COLO829 (cell line): ENCODE results near the gene PIR.

Source experiments
- DNase-seq: peaks from one replicate; pipeline ENCODE4 v3.0.0; 2012; ENCODE audit warnings: low spot score

Gene PIR

GRCh38 chrX:15493118-15493962 lies at the start of gene PIR:
Gene PIR (minus strand): TSS chrX:15493333. CDS start chrX:15491257, 2,076 bp downstream.
- DNase-seq: peak; percentile 90

- no peak for DNase-seq
Measured at GRCh38 chrX:15530318-15530717, 37.2 kb upstream of the PIR start.

DNA sequence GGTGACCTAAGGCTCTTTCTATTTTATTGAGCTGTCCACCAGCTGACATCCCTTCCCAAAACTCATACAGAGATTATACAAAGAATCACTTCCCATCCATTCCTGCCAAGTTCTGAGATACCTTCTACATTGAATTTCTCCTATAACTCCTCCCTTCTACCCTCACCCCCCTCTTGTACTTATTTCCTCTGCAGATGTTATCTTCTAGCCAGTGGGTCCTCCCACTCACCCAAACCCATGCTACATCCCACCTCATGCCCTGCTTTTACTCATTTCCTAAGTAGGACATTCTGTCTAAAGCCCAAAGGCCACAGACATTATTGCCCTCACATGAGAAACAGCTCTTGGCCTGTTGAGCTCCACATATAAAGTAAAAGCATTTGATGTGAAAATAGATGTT lies 36.0 kb upstream of the PIR start:
- DNase-seq: no peak

GRCh38 chrX:15525664-15526416 lies 32.7 kb upstream of the PIR start:
- DNase-seq: no peak

DNA sequence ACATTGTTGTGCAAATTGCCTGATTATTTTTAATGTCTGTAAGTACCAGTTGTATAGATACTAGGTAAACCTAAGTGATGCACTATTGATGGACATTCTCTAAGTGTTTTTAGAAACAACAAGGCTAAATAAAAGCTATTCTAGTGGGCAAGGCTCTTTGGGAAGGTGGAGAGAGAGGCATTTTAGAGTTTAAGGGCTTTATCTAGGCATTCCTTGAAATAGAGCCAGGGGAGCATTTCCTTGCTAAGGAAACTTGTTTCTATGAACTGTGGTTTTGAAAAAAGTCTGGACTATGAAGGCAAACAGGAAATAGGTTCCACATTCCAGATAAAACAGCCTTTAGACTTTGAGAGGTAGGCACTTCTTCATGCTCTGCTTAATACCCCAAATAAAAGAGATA lies 31.3 kb upstream of the PIR start:
- DNase-seq: no peak

DNA sequence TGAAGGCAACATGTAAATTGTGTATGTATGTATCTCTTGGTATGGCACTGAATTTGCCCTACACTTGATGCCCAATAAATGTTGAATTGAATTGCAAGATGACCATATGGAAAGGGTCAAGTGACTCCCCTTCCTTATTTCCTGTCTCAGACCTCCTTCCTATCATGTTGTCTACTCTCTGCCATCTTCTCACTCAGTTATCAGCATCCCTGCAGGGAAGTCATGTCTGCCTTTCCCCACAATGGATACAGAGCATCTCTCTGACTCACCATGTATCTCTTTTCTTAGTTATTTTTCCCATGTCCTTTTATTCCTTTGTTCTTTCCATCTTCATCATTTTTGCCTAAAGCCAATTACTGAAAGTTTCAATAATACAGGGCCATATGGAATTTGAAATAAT lies 30.0 kb upstream of the PIR start:
- DNase-seq: no peak

DNA sequence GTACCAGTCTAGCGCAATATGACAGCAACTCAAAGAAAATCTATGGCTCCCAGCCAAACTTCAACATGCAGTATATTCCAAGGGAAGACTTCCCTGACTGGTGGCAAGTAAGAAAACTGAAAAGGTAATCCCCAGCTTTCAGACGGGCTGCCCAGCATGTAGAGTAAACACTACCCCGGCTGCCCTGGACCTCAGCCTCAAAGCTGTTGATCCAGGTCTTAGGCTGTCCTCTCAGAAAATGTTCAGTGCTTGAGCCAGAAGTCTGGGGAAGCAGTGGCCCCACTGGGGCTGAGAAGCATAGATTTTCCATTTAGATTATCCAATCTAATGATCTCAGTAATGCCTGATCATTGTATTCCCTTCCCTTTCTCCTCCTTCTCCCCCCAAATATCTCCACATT lies 29.3 kb upstream of the PIR start:
- no peak for DNase-seq

DNA sequence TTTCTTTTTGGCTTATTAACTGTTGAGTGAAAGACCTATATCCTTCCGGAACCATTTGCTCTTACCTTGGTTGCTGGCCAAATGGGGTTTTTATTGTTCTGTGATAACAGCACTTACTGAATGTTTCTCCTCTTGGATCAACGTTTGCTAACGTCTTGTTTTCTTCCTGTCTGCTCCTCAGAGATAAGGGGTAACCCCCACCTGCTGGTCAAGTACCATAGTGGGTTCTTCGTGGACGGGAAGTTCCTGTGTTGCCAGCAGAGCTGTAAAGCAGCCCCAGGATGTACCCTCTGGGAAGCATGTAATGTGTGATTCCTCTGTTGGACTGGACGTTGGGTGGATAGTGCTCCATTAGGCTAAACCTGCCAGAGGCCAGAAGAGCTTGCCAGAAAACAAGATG lies 22.8 kb upstream of the PIR start:
- DNase-seq: no peak

- no peak for DNase-seq
Measured at GRCh38 chrX:15514279-15514678, 21.1 kb upstream of the PIR start.

- DNase-seq: no peak
Measured at GRCh38 chrX:15512401-15512965, 19.4 kb upstream of the PIR start.

GRCh38 chrX:15511563-15511962 lies 18.4 kb upstream of the PIR start:
- DNase-seq: peak; percentile 53

GRCh38 chrX:15509845-15510244 lies 16.7 kb upstream of the PIR start:
- DNase-seq: no peak

DNA sequence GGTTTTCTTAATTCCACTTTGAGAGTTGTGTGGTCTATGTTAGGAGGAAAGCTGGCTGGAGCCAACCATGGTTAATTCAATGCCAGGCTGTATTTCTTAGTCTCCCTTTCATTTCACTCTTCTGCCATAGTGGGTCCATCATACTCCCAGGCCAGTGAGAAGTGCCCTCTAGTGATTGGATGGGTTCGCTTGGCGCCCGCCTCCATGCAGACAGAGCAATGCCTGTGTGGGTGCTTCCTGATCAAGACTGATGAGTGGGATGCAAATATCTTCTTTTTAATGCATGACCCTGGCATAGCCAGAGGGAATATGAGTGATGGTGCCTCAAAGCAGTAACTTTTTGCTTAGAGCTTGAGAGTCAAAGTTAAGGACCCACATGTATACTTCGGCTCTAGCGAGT lies 13.9 kb upstream of the PIR start:
- DNase-seq: no peak

- no peak for DNase-seq
Measured at GRCh38 chrX:15505101-15505500, 12.0 kb upstream of the PIR start.

DNA sequence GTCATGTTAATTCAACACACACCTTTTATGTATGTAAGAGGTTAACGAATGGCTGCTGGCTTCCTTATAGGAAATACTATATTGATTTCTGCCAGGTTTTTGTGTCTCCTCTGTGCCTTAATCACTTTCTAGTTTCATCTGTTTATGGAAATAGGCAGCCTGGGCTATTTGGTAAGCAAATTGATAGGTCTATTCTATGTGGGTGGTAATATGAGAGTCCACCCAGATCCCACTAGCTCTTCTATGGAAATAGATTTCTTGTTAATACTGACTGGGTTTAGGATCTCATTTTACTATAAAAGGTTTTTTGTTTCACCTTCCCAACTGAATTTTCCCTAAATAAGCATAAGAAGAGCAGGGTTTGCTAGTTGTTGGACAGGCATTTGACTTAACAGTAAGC lies 11.5 kb upstream of the PIR start:
- no peak for DNase-seq

- no peak for DNase-seq
Measured at GRCh38 chrX:15501506-15501905, 8.4 kb upstream of the PIR start.

- no peak for DNase-seq
Measured at GRCh38 chrX:15500497-15500966, 7.4 kb upstream of the PIR start, which contains the start of gene BMX. Gene BMX (plus strand): TSS chrX:15500807. CDS start chrX:15508354, 7,547 bp downstream.

GRCh38 chrX:15499976-15500375 lies 6.8 kb upstream of the PIR start:
- DNase-seq: no peak

- no peak for DNase-seq
Measured at GRCh38 chrX:15498741-15499140, 5.6 kb upstream of the PIR start.

DNA sequence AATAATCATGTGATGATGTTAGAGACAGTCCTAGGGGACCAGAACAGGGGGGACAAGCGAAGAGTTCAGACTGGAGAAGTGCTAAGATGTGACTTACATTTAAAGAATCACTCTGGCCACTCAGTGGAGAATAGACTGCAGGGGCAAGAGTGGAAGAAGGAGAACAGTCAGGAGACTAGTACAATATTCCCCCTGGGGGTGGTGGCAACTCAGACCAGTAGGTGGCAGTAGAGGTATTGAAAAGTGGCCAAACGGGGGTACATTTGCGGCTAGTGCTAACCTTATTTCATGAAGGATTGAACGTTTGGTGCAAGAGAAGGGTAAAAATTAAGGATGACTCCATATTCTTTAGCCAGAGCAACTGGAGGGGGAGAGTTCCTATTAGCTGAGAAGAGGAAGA lies 4.7 kb upstream of the PIR start:
- DNase-seq: peak; percentile 60

- peak; percentile 28 for DNase-seq
Measured at GRCh38 chrX:15496824-15497223, 3.7 kb upstream of the PIR start.

DNA sequence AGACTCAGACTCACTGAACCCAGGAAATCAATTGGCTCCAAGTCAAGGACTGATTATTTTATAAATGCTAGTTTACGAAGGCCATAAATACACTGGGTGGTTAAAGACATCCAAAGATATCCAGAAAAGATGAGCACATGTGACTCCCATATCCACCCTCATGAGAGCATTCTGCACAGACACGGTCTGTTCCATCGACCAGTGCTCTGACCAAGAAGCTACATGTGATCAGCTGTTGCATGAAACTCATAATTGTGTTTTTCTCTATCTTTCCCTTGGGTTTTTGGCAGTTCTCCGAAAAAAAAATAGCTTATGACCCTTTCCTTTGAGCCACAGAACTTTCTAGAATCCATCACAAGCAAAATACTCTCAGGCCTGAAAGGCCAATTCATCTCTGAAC lies 2.7 kb upstream of the PIR start:
- DNase-seq: peak; percentile 79

DNA sequence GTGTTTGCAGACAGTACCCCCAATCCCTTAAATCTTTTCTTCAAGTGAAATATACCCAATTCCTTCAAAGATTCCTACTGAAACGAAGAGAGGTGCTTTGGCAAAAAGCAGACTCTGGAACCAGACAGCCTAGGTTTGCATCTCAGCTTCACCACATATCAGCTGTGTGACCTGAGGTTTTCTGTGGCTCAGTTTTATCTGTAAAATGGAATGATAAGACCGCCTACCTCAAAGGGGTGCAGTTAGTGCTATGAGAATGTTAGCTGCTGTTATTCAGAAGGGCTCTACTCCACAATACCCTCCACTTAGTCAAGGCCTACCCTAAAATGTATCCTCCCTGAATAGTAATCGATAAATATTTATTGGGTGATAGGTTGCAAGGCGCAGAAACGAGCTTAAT lies 664 bp downstream of the PIR start:
- DNase-seq: no peak
